GM12892 (cell line): ENCODE data around the gene MMS19.
A peak's percentile ranks its signal among the peaks of the same experiment; 100 is the strongest.
"Not testable (repeated sequence)": the region's sequence is repeated elsewhere in the genome, so short reads cannot be mapped to it uniquely, and the experiment has no call there.

ENCODE experiments used
- DNase-seq: peaks from one replicate; pipeline ENCODE4 v3.0.0; 2011; ENCODE audit not compliant: insufficient read length
- FAIRE-seq: peaks from 2 replicates; lab custom pipeline; 2011; peaks lifted over from hg19 to GRCh38; lab: Jason Lieb, UNC
- POLR2A ChIP-seq: IDR thresholded peaks from 2 replicates; pipeline ENCODE4 v1.6.1; 2011; ENCODE audit warnings: low read depth, low read length, control low read depth
- POLR2AphosphoS5 ChIP-seq: IDR thresholded peaks from 2 replicates; pipeline ENCODE4 v1.6.1; 2011; ENCODE audit warnings: low read depth, low read length, control low read depth
- TAF1 ChIP-seq: IDR thresholded peaks from 2 replicates; pipeline ENCODE4 v1.6.1; 2011; ENCODE audit warnings: low read depth, mild to moderate bottlenecking, control low read depth, low read length, borderline replicate concordance

The MMS19 gene

DNA sequence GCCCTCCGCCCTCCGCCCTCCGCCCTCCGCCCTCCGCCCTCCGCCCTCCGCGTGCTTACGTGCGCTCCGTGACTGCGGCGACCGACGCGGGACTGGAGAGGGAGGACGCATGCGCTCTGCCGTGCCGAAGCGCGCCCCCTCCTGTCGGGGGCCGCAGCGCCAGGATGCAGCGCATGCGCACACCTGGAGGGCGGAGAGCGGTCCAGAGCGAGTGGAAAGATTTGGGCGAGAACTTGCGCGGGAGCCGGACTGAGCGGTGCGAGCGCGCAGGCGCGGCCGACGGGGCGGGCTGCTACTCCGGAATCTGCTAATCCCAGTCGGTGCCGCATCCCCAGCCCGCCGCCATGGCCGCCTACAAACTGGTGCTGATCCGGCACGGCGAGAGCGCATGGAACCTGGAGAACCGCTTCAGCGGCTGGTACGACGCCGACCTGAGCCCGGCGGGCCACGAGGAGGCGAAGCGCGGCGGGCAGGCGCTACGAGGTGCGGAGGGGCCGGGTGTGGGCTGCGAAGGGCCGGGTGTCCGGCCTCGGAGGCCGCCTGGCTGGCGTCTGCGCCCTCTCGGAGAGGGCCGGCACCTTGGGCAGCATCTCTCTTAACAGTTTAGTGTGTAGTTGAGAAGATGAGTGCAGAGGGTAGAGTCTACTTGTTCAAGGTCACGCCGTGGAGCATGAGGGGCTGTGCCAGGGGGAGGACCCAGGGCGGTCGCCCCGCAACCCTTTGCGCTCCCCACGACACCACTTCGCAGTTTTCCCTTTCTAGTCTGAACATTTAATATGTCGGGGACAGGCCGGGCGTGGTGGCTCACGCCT is 72.1 kb downstream of the MMS19 start, which contains the start of gene PGAM1:
TSS of gene PGAM1 (plus strand) at position 228 of the 812 bp plus-strand sequence. CDS start at position 345, 117 bp downstream.
- TF ChIP-seq POLR2A = peak; percentile 68; the same call in 1 of the 2 replicates
- TF ChIP-seq TAF1 = peak; percentile 59
- TF ChIP-seq POLR2AphosphoS5 = peak; percentile 36
- peak; percentile 98 for DNase-seq
- FAIRE-seq = peak; percentile 96

DNA sequence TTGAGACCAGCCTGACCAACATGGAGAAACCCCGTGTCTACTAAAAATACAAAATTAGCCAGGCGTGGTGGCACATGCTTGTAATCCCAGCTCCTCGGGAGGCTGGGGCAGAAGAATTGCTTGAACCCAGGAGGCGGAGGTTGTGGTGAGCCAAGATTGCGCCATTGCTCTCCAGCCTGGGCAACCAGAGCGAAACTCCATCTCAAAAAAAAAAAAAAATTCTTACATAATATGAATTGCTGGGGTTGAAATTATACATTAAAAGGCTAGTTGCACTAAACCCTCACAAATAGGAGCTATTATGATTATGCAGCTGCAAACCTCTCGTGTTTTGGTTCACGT is 74.5 kb downstream of the MMS19 start:
- DNase-seq, FAIRE-seq: not testable (repeated sequence)

DNA sequence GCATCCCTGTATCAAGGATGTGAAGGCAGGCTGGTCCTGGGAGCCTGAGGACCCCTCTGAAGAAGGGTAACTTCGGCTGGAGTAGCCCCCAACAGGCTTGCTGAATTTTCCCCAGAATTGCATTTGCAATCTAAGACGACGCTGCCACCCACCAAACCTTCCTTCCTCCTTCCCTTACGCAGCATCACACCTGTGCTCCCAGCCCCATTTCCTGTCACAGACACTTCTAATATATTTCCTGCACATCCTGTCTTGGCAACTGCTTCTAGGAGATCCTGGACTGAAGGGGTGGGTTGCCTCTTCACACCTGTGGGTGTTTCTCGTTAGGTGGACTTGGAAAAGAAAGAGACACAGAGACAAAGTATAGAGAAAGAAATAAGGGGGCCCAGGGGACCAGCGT is 81.7 kb downstream of the MMS19 start:
- no peak for DNase-seq
- no peak for TF ChIP-seq POLR2A
- TF ChIP-seq POLR2AphosphoS5 = no peak
- TF ChIP-seq TAF1 = no peak
- no peak for FAIRE-seq

DNA sequence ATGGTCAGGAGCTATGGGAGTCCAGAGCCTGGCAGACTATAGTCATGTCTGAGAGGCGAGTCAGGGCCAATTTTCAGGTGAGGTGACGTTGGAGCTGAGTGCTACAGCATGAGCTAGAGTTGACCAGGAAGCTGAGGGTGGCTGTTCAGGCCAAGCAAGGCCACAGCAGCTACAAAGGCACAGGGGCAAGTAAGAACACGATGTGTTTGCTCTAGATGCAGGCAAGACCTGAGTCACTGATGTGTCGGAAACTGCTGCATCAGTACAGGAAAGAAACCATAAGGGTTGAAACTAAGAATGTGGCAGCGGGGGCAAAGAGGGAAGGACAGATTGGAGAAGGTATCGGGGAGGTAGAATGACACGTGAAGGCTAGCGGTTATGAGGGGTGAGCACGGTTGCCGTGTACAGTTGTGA is 85.3 kb downstream of the MMS19 start:
- DNase-seq = no peak
- TF ChIP-seq POLR2A = no peak
- no peak for TF ChIP-seq POLR2AphosphoS5
- TF ChIP-seq TAF1 = no peak
- FAIRE-seq = no peak

DNA sequence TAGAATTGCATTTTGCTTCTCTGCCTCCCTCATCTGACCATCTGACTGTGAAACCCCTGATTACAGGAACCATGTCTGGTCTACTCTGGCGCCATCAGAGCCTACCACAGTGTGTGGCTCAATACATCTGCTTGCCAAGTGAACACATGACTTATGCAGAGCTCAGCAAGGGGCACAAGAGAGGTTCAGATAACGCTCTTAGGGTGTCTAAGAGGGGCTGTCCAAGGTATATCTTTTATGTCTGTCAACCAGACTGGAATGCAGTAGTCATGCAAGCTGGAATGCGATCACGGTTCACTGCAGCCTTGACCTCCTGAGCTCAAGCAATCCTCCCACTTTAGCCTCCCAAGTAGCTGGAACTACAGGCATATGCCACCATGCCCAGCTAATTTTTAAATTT is 86.8 kb downstream of the MMS19 start:
- no peak for FAIRE-seq
- DNase-seq = no peak

DNA sequence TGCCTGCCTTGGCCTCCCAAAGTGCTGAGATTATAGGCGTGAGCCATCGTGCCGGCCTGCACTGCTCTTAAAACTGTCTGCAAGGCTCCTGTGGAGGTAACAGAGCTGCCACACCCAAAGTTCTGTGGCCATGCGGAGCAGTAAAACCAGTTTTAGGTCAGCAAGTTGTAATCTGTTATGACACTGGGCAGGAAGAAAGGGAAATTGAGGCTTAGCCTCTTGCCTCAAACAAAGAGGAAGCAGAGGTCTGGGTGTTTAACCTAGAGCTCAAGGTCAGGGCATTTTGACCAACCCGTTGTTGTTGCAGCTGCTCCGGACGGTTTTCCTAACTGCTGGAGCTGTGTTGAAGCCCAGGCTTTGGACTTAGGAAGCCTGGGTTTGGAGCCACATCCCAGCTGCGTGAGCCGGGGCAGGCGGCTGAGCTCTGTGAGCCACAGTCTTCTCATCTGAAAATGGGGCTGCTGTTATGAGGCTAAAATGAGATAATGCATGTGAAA is 89.7 kb downstream of the MMS19 start:
- no peak for FAIRE-seq
- TF ChIP-seq POLR2A = no peak
- no peak for TF ChIP-seq TAF1
- no peak for TF ChIP-seq POLR2AphosphoS5
- DNase-seq = no peak

More for the DNA sequence above, 86.8 kb downstream of the MMS19 start:
- TF ChIP-seq POLR2A (no peak), TAF1 (no peak), POLR2AphosphoS5 (no peak)
